ENCODE results near the gene NFIC. TPM values are rescaled to one million over a fixed set of nuclear protein-coding genes. Genes with fewer than 3 reads are reported as not detected.

The NFIC gene
- total RNA-seq, 1 donor from 2014 or later, result 1.1 TPM

DNA sequence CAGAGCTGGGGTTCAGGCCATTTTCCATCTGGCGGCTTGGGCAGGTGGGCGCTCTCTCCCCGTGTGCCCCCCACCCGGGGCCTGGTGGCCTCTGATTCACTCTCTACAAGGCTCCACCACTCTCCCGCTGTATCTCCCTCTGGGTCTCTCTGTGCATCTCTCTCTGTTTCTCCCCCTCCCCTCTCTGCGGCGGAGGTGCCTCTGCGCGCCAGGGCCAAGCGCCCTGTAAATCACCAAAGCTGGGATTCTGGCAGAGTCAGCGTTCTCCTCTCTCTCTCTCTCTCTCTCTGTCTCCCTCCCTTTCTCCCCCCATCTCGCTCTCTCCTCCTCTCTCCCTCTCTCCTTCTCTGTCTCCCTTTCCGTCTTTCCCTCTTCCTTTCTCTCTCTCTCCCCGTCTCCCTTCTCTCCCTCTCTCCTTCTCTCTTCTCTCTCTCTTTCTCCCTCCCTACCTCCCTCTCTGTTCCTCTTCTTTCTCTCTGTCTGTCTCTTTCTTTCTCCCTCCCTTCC lies 3.9 kb downstream of the NFIC start:
- Histone ChIP-seq H3K27ac (no peak overlapping the region), H3K79me2 (ENCODE audit: low read depth) (no peaks in the 10 kb centered on the region), H3K36me3 (no peaks in the 10 kb centered on the region), H3K4me1 (peaks cover 20% of the 10 kb centered on the region), H3K9ac (no peak overlapping the region), H4K20me1 (ENCODE audit: low read depth) (peaks cover 13% of the 10 kb centered on the region), H3K27me3 (peaks cover 100% of the 10 kb centered on the region), H2AFZ (replicated peaks) (no peak overlapping the region), H3K4me3 (no peak overlapping the region), H3K9me3 (ENCODE audit: low read depth) (no peaks in the 10 kb centered on the region), H3F3A (ENCODE audit: low read depth) (peaks cover 22% of the 10 kb centered on the region), H3K4me2 (peak overlapping the region; percentile 66)
- Mint-ChIP-seq H3K9me3 (peaks cover 2% of the 10 kb centered on the region), H3K4me3 (no peak overlapping the region), H3K27ac (no peak overlapping the region), H3K36me3 (no peaks in the 10 kb centered on the region), H3K27me3 (ENCODE audit: insufficient read depth, low read depth) (peaks cover 68% of the 10 kb centered on the region), H3K4me1 (peaks cover 14% of the 10 kb centered on the region)
- TF ChIP-seq EZH2phosphoT487 (IDR thresholded peaks at IDR 0.05), result no peak
- TF ChIP-seq, protein P1, sequence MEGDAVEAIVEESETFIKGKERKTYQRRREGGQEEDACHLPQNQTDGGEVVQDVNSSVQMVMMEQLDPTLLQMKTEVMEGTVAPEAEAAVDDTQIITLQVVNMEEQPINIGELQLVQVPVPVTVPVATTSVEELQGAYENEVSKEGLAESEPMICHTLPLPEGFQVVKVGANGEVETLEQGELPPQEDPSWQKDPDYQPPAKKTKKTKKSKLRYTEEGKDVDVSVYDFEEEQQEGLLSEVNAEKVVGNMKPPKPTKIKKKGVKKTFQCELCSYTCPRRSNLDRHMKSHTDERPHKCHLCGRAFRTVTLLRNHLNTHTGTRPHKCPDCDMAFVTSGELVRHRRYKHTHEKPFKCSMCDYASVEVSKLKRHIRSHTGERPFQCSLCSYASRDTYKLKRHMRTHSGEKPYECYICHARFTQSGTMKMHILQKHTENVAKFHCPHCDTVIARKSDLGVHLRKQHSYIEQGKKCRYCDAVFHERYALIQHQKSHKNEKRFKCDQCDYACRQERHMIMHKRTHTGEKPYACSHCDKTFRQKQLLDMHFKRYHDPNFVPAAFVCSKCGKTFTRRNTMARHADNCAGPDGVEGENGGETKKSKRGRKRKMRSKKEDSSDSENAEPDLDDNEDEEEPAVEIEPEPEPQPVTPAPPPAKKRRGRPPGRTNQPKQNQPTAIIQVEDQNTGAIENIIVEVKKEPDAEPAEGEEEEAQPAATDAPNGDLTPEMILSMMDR (IDR thresholded peaks at IDR 0.05), result no peak
- TF ChIP-seq EZH2 (IDR thresholded peaks at IDR 0.05), result no peak
- no peak for DNase-seq (ENCODE audit: low spot score)

DNA sequence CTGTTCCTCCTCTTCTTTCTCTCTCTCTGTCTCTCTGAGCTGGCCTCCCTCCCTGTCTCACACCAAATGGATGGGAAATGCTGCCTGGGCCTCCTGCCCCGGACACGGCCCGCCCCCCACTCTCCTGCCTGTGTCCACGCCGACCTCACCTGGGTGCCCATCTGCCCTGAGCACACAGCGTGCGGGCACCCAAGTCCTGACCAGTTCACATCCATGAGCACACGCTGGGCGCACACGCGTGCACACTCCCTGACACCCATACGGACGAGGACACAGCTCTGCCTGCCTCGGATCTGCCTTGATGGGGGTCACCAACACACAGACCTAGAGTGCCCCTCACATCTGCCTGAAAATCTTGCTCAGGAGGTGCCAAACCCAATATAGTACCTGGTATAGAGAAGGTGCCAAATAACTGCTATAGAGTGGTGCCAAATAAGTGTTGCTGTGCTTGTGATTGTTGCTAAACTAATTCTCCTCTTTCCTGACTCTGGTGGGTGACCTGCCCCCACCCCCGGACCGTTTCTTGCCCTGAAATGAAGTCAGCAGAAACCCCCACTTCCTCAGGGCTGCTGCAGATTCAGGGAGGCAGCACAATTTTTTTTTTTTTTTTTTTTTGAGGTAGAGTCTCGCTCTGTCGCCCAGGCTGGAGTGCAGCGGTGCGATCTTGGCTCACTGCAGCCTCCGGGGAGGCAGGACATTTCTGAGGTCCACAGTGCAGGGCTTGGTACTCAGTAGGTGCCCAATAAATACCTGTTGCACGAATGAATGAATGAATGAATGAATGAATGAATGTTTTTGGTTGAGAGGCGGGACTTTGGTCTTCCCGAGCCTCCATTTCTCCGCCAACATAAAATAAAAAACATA lies 4.6 kb downstream of the NFIC start:
- Mint-ChIP-seq H3K27ac (no peak overlapping the region), H3K36me3 (no peaks in the 10 kb centered on the region), H3K9me3 (peaks cover 2% of the 10 kb centered on the region), H3K4me3 (peak overlapping the region; percentile 5), H3K27me3 (ENCODE audit: insufficient read depth, low read depth) (peaks cover 64% of the 10 kb centered on the region), H3K4me1 (peaks cover 12% of the 10 kb centered on the region)
- Histone ChIP-seq H3K9ac (no peak overlapping the region), H4K20me1 (ENCODE audit: low read depth) (peaks cover 7% of the 10 kb centered on the region), H2AFZ (replicated peaks) (no peak overlapping the region), H3K9me3 (ENCODE audit: low read depth) (no peaks in the 10 kb centered on the region), H3K79me2 (ENCODE audit: low read depth) (no peaks in the 10 kb centered on the region), H3K4me2 (peak overlapping the region; percentile 66), H3F3A (ENCODE audit: low read depth) (peaks cover 22% of the 10 kb centered on the region), H3K36me3 (no peaks in the 10 kb centered on the region), H3K4me3 (no peak overlapping the region), H3K27me3 (peaks cover 99% of the 10 kb centered on the region), H3K27ac (no peak overlapping the region), H3K4me1 (peaks cover 18% of the 10 kb centered on the region)
- DNase-seq (ENCODE audit: low spot score), result no peak
- TF ChIP-seq EZH2 (IDR thresholded peaks at IDR 0.05), result no peak

DNA sequence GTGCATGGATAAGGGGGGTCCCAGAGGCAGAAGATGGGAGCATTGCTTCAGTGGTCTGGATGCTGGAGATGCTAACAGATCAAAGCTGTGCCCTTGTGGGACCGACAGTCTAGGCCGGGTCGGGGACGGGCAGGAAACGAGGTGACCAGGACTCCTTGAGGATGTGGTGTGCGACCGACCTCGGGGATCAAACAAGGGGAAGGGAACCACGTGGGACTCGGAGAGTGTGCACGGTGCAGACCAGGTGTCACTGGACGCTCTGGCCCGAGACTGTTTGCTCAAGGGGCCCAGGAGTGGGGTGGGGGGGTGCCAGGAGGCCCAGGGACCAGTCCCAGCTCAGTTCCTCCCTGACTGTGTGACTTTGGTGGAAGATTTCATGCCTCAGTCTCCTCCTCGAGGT lies 6.0 kb downstream of the NFIC start:
- peaks cover 12% of the 10 kb centered on the region for H3K4me1 Mint-ChIP-seq
- H3K36me3 ChIP-seq, result no peaks in the 10 kb centered on the region
- no peak overlapping the region for H3K27ac Mint-ChIP-seq
- H3F3A ChIP-seq (ENCODE audit: low read depth), result peaks cover 22% of the 10 kb centered on the region
- H3K27ac ChIP-seq, result no peak overlapping the region
- H2AFZ ChIP-seq (replicated peaks), result no peak overlapping the region
- DNase-seq (ENCODE audit: low spot score), result no peak
- peaks cover 5% of the 10 kb centered on the region for H4K20me1 ChIP-seq (ENCODE audit: low read depth)
- H3K4me3 ChIP-seq, result no peak overlapping the region
- no peaks in the 10 kb centered on the region for H3K79me2 ChIP-seq (ENCODE audit: low read depth)
- peaks cover 6% of the 10 kb centered on the region for H3K4me1 ChIP-seq
- peaks cover 60% of the 10 kb centered on the region for H3K27me3 Mint-ChIP-seq (ENCODE audit: insufficient read depth, low read depth)
- TF ChIP-seq EZH2 (IDR thresholded peaks at IDR 0.05) (no peak), EZH2phosphoT487 (IDR thresholded peaks at IDR 0.05) (no peak)
- TF ChIP-seq, protein P1 (IDR thresholded peaks at IDR 0.05), result no peak
- H3K4me3 Mint-ChIP-seq, result no peak overlapping the region
- peaks cover 2% of the 10 kb centered on the region for H3K9me3 Mint-ChIP-seq
- H3K9me3 ChIP-seq (ENCODE audit: low read depth), result no peaks in the 10 kb centered on the region
- no peak overlapping the region for H3K4me2 ChIP-seq
- H3K27me3 ChIP-seq, result peaks cover 85% of the 10 kb centered on the region
- no peak overlapping the region for H3K9ac ChIP-seq
- no peaks in the 10 kb centered on the region for H3K36me3 Mint-ChIP-seq

DNA sequence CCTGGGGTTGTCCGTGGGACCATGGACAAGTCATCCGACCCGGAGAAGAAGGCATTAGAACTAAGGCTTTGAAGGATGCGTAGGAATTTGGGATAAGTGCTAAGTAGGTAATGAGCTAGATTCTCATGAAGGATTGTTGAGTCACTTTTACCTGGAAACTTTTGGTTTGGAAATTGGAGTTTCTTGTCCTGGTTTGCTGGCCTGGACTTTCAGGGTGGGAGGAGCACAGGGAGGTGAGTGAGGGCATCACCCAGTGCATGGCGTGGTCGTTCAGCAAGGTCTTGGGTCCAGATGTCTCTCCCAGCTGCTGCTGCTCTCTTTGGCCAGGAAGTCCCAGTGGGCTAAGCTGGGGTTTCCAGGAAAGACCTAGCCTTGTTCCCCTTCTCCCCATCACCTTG lies 7.6 kb downstream of the NFIC start:
- peaks cover 2% of the 10 kb centered on the region for H3K9me3 Mint-ChIP-seq
- no peak overlapping the region for H3K9ac ChIP-seq
- no peaks in the 10 kb centered on the region for H3K36me3 Mint-ChIP-seq
- H3K27me3 ChIP-seq, result peaks cover 69% of the 10 kb centered on the region
- peaks cover 7% of the 10 kb centered on the region for H3K4me1 Mint-ChIP-seq
- TF ChIP-seq EZH2phosphoT487 (IDR thresholded peaks at IDR 0.05) (no peak), EZH2 (IDR thresholded peaks at IDR 0.05) (no peak)
- TF ChIP-seq, protein P1 (IDR thresholded peaks at IDR 0.05), result no peak
- no peaks in the 10 kb centered on the region for H3K79me2 ChIP-seq (ENCODE audit: low read depth)
- no peak for DNase-seq (ENCODE audit: low spot score)
- H3F3A ChIP-seq (ENCODE audit: low read depth), result peaks cover 9% of the 10 kb centered on the region
- H3K9me3 ChIP-seq (ENCODE audit: low read depth), result no peaks in the 10 kb centered on the region
- H2AFZ ChIP-seq (replicated peaks), result no peak overlapping the region
- H3K27ac ChIP-seq, result no peak overlapping the region
- peaks cover 4% of the 10 kb centered on the region for H3K4me1 ChIP-seq
- H4K20me1 ChIP-seq (ENCODE audit: low read depth), result no peaks in the 10 kb centered on the region
- peak overlapping the region; percentile 37 for H3K27ac Mint-ChIP-seq
- no peak overlapping the region for H3K4me3 Mint-ChIP-seq
- H3K4me3 ChIP-seq, result no peak overlapping the region
- no peaks in the 10 kb centered on the region for H3K36me3 ChIP-seq
- H3K27me3 Mint-ChIP-seq (ENCODE audit: insufficient read depth, low read depth), result peaks cover 49% of the 10 kb centered on the region
- H3K4me2 ChIP-seq, result no peak overlapping the region

Measured in neural progenitor cell (in vitro differentiated cells).